A673 (cell line): ENCODE measurements around the gene CYP4F3. TPM values are rescaled to one million over a fixed set of nuclear protein-coding genes. Genes with fewer than 3 reads are reported as not detected.

Experiments used
- BruUV-seq: library from RNA; stranded (reverse); fragments of 400-500 nt; replicated peaks from 2 replicates; lab custom pipeline; 2021; lab: Mats Ljungman, UMichigan
- CTCF ChIA-PET: fragments of 300-600 bp; sonication (Branson Sonifier 250); formaldehyde crosslinking; loops from one replicate; lab custom pipeline; 2022; ENCODE audit warnings: antibody characterized with exemption; lab: Charles Lee
- POLR2A ChIA-PET: fragments of 300-600 bp; sonication (Branson Sonifier 250); formaldehyde crosslinking; loops from one replicate; lab custom pipeline; 2022; ENCODE audit warnings: antibody characterized with exemption; ENCODE audit not compliant: low non-redundant PET; lab: Charles Lee
- DNase-seq: peaks from one replicate; pipeline ENCODE4 v3.0.0-alpha.2; 2015; ENCODE audit warnings: low spot score
- H3K27ac ChIP-seq: fragments of 200-600 bp; sonication (generic); 2 replicates; pipeline ENCODE4 v1.5.1; 2016; ENCODE audit warnings: mixed run types, low read depth, mild to moderate bottlenecking, mixed read lengths, antibody characterized with exemption, low read length; ENCODE audit not compliant: poor library complexity, severe bottlenecking
- H3K27me3 ChIP-seq: fragments of 200-600 bp; sonication (generic); replicated peaks from 2 replicates; pipeline ENCODE4 v1.6.1; 2017; ENCODE audit warnings: mixed run types, low read depth, mild to moderate bottlenecking, mixed read lengths, antibody characterized with exemption, low read length; ENCODE audit not compliant: insufficient read depth, poor library complexity
- H3K36me3 ChIP-seq: fragments of 200-600 bp; sonication (generic); 2 replicates; pipeline ENCODE4 v1.6.1; 2016; ENCODE audit warnings: mixed run types, mild to moderate bottlenecking, mixed read lengths, antibody characterized with exemption, low read length; ENCODE audit not compliant: insufficient read depth, poor library complexity, severe bottlenecking
- H3K4me1 ChIP-seq: fragments of 200-600 bp; sonication (generic); 2 replicates; pipeline ENCODE4 v1.6.1; 2017; ENCODE audit warnings: mixed run types, mild to moderate bottlenecking, mixed read lengths, antibody characterized with exemption, low read length; ENCODE audit not compliant: insufficient read depth, poor library complexity, severe bottlenecking
- H3K4me3 ChIP-seq: fragments of 200-600 bp; sonication (generic); 2 replicates; pipeline ENCODE4 v1.5.1; 2016; ENCODE audit warnings: low read depth, mixed run types, mild to moderate bottlenecking, mixed read lengths, low read length; ENCODE audit not compliant: poor library complexity, severe bottlenecking
- H3K9me3 ChIP-seq: fragments of 200-600 bp; sonication (generic); 2 replicates; pipeline ENCODE4 v1.6.1; 2016; ENCODE audit warnings: mixed run types, low read depth, mild to moderate bottlenecking, mixed read lengths, antibody characterized with exemption, low read length; ENCODE audit not compliant: poor library complexity, severe bottlenecking
- CTCF ChIP-seq: fragments of 300-800, 200-600 bp; sonication (generic); conservative IDR thresholded peaks from 2 replicates; pipeline ENCODE4 v1.5.1; 2017; ENCODE audit warnings: low read depth, mild to moderate bottlenecking, antibody characterized with exemption, low read length, moderate library complexity, mixed read lengths
- EZH2 ChIP-seq: fragments of 200-600 bp; sonication (generic); IDR thresholded peaks from 2 replicates; pipeline ENCODE4 v1.6.1; 2017; ENCODE audit warnings: borderline replicate concordance, low read depth, mild to moderate bottlenecking, mixed read lengths, antibody characterized with exemption, low read length; ENCODE audit not compliant: poor library complexity, severe bottlenecking
- intact Hi-C: fragments of 100-400 bp; cut with micrococcal nuclease; formaldehyde crosslinking; loops from one replicate; pipeline ENCODE4 v1.10.0; 2022; ENCODE audit not compliant: unreplicated experiment
- total RNA-seq: library from RNA; stranded (reverse); gene quantifications from 2 replicates; pipeline ENCODE4 v1.2.3, GENCODE V29; 2021

The CYP4F3 gene
- total RNA-seq, 1 experiment from 2014 or later, result not detected

DNA sequence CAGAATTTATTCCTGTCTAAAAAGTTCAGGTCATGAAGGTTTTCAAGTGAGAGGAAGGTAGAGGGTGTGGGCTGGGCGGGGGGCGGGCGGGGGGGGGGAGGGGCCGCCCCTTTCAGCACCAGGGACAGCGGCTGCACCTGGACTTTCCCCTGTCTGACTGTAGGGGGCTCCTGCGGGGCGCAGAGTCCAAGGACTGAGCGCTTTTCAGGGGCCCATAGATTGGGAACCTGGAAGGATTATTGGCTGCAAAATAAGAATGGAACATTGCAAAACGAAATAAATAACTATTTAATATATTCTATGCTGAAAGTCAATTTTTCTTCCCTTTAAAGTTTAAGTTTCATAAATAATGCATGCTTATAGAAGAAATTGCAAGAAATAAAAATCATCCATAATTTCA lies 8.9 kb upstream of the CYP4F3 start:
- Histone ChIP-seq H3K4me3 (no peak overlapping the region), H3K4me1 (no peaks in the 10 kb centered on the region), H3K27me3 (peaks cover 8% of the 10 kb centered on the region), H3K36me3 (no peaks in the 10 kb centered on the region), H3K9me3 (no peaks in the 10 kb centered on the region), H3K27ac (no peak overlapping the region)
- DNase-seq, result peak; percentile 54
- BruUV-seq, result no TSS peak
- ChIA-PET POLR2A (no interaction called here), CTCF (no interaction called here)
- intact Hi-C loops, result loop anchor here (5.0 kb wide), 1 partner anchor 235 kb away; no protein-coding TSS in a partner anchor
- TF ChIP-seq CTCF, result peak; percentile 57
- TF ChIP-seq EZH2, result no peak

DNA sequence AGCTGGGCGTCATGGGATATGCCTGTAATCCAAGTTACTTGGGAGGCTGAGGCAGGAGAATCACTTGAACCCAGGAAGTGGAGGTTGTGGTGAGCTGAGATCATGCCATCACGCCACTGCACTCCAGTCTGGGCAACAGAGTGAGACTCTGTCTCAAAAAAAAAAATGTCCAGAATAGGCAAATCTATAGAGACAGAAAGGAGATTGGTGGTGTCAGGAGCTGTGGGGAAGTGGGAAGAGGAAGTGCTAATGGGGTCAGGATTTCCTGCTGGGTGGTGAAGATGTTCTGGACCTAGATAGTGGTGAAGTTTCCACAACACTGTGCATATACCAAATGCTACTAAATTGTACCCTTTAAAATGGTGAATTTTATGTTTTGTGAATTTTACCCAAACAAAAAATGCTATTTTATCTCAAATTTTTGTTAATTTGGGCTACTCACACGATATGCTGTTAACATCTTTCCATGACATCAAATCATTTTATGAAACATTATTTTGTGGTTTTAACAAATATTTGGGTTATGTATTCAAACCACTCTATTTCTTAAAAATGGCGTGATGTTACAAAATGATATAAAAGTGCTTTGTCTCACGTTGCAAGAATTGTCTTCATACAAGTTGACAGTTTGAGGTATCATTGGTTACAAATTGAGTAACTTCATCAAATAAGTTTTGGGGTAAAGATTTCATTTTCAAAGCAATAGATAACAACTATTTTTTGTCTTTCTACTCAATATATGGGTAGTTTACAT lies 7.4 kb upstream of the CYP4F3 start:
- TF ChIP-seq EZH2 (no peak), CTCF (no peak)
- ChIA-PET CTCF (no interaction called here), POLR2A (no interaction called here)
- peaks cover 8% of the 10 kb centered on the region for H3K27me3 ChIP-seq
- intact Hi-C loops, result loop anchor here (5.0 kb wide), 1 partner anchor 234 kb away; no protein-coding TSS in a partner anchor
- no peaks in the 10 kb centered on the region for H3K4me1 ChIP-seq
- H3K27ac ChIP-seq, result no peak overlapping the region
- H3K4me3 ChIP-seq, result no peak overlapping the region
- H3K36me3 ChIP-seq, result no peaks in the 10 kb centered on the region
- no peak for DNase-seq
- no peaks in the 10 kb centered on the region for H3K9me3 ChIP-seq
- no TSS peak for BruUV-seq

- BruUV-seq, result no TSS peak
- peaks cover 8% of the 10 kb centered on the region for H3K27me3 ChIP-seq
- POLR2A ChIA-PET, result no interaction called here
- CTCF ChIA-PET, result no interaction called here
- H3K4me3 ChIP-seq, result no peak overlapping the region
- TF ChIP-seq CTCF (no peak), EZH2 (no peak)
- no peaks in the 10 kb centered on the region for H3K4me1 ChIP-seq
- DNase-seq, result no peak
- intact Hi-C loops, result loop anchor here (5.0 kb wide), 1 partner anchor 233 kb away; no protein-coding TSS in a partner anchor
- no peaks in the 10 kb centered on the region for H3K36me3 ChIP-seq
- no peaks in the 10 kb centered on the region for H3K9me3 ChIP-seq
- no peak overlapping the region for H3K27ac ChIP-seq
These were observed 6.6 kb upstream of the CYP4F3 start for GRCh38 chr19:15634105-15634504.
